ENCODE measurements around the gene ALLC.
"Not testable (repeated sequence)": the region's sequence is repeated elsewhere in the genome, so short reads cannot be mapped to it uniquely, and the experiment has no call there.

GRCh38 chr2:3635975-3636327 is 22.0 kb upstream of the ALLC start:
- not testable (repeated sequence) for TF ChIP-seq CTCF, POLR2A (IDR thresholded peaks at IDR 0.05)

Data from testis (tissue), 2 donors.